DND-41 (cell line): ENCODE measurements around the gene EZH1.

ENCODE experiments used
- ATAC-seq: fragments of 200-7000 bp; cut with Tn5 transposase; 3 replicates; pipeline ENCODE4 v1.9.1; 2021; ENCODE audit warnings: low read depth; ENCODE audit not compliant: insufficient read depth
- DNase-seq: peaks from one replicate; pipeline ENCODE4 v3.0.0-alpha.2; 2020
- H2AFZ ChIP-seq: 2 replicates; pipeline ENCODE4 v1.6.0; 2012; ENCODE audit warnings: low read depth, low read length
- H3K27ac ChIP-seq: 2 replicates; pipeline ENCODE4 v1.5.1; 2012; ENCODE audit warnings: low read length, inconsistent platforms
- H3K27me3 ChIP-seq: fragments of 200-600 bp; sonication (generic); 2 replicates; pipeline ENCODE4 v1.6.0; 2012; ENCODE audit warnings: low read length, mild to moderate bottlenecking, inconsistent platforms; ENCODE audit not compliant: insufficient read depth, poor library complexity
- H3K36me3 ChIP-seq: 2 replicates; pipeline ENCODE4 v1.5.1; 2012; ENCODE audit warnings: low read length, inconsistent platforms; ENCODE audit not compliant: insufficient read depth
- H3K4me1 ChIP-seq: 2 replicates; pipeline ENCODE4 v1.5.1; 2012; ENCODE audit warnings: mild to moderate bottlenecking, low read length; ENCODE audit not compliant: insufficient read depth
- H3K4me2 ChIP-seq: 2 replicates; pipeline ENCODE4 v1.6.0; 2012; ENCODE audit warnings: mild to moderate bottlenecking, moderate library complexity, low read length, inconsistent platforms; ENCODE audit not compliant: insufficient read depth
- H3K4me3 ChIP-seq, 2 experiments: fragments of 200-600 bp in 1 of 2; shearing (Covaris generic) in 1 of 2; 2 replicates each; pipeline ENCODE4 v1.5.1; 2012 to 2016; ENCODE audit warnings: inconsistent platforms in 2 of 2, low read length in 2 of 2, mild to moderate bottlenecking in 2 of 2, low read depth in 1 of 2, moderate library complexity in 1 of 2
- H3K79me2 ChIP-seq: 2 replicates; pipeline ENCODE4 v1.6.0; 2012; ENCODE audit warnings: low read length, inconsistent platforms; ENCODE audit not compliant: insufficient read depth
- H3K9ac ChIP-seq: 2 replicates; pipeline ENCODE4 v1.6.0; 2012; ENCODE audit warnings: low read depth, mild to moderate bottlenecking, inconsistent platforms, low read length, moderate library complexity
- H3K9me3 ChIP-seq: 2 replicates; pipeline ENCODE4 v1.5.1; 2012; ENCODE audit warnings: low read length, moderate library complexity, mild to moderate bottlenecking, inconsistent platforms; ENCODE audit not compliant: insufficient read depth, severe bottlenecking
- H4K20me1 ChIP-seq: 2 replicates; pipeline ENCODE4 v1.6.0; 2012; ENCODE audit warnings: low read length; ENCODE audit not compliant: insufficient read depth
- EZH2 ChIP-seq: IDR thresholded peaks from 3 replicates; pipeline ENCODE4 v1.6.1; 2012; ENCODE audit warnings: borderline replicate concordance, low read depth, mild to moderate bottlenecking, moderate library complexity, low read length, inconsistent platforms; ENCODE audit not compliant: severe bottlenecking
- TF ChIP-seq, protein P1 (sequence below): IDR thresholded peaks from 2 replicates; pipeline ENCODE4 v1.5.1; 2012; ENCODE audit warnings: borderline replicate concordance, low read length, moderate library complexity, mild to moderate bottlenecking; ENCODE audit not compliant: poor library complexity, severe bottlenecking; ENCODE audit errors: extremely low read depth

The EZH1 gene

DNA sequence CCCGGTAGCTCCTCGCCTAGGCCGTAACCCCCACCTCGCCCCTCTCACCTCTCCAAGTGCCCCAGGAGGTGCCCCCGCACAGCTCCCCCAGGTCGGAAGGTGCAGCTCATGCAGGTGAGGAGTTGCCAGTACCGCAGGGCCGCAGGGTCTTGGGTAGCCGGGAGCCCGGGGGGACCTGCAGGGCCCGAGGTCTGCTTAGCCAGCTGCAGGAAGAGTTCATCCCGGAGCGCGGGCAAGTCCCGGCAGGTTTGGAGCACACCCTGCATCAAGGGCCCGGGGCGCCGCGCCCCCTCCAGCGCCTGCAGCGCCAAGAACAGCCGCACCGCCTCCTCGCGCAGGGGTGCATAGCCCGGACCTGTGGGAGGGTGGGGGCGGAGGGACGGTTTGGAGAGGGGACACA, 72.8 kb downstream of the EZH1 start:
- TF ChIP-seq, protein P1, sequence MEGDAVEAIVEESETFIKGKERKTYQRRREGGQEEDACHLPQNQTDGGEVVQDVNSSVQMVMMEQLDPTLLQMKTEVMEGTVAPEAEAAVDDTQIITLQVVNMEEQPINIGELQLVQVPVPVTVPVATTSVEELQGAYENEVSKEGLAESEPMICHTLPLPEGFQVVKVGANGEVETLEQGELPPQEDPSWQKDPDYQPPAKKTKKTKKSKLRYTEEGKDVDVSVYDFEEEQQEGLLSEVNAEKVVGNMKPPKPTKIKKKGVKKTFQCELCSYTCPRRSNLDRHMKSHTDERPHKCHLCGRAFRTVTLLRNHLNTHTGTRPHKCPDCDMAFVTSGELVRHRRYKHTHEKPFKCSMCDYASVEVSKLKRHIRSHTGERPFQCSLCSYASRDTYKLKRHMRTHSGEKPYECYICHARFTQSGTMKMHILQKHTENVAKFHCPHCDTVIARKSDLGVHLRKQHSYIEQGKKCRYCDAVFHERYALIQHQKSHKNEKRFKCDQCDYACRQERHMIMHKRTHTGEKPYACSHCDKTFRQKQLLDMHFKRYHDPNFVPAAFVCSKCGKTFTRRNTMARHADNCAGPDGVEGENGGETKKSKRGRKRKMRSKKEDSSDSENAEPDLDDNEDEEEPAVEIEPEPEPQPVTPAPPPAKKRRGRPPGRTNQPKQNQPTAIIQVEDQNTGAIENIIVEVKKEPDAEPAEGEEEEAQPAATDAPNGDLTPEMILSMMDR = no peak
- no peak for TF ChIP-seq EZH2
- Histone ChIP-seq H3K9me3 (no peaks in the 10 kb centered on the region), H3K4me1 (peaks cover 24% of the 10 kb centered on the region), H3K4me3 (no peak overlapping the region), H4K20me1 (peaks cover 11% of the 10 kb centered on the region), H3K79me2 (no peaks in the 10 kb centered on the region), H3K27me3 (peaks cover 12% of the 10 kb centered on the region), H2AFZ (no peak overlapping the region), H3K4me2 (no peak overlapping the region), H3K9ac (no peak overlapping the region), H3K36me3 (peaks cover 23% of the 10 kb centered on the region), H3K27ac (no peak overlapping the region)
- no peak for DNase-seq
- no peak for ATAC-seq

DNA sequence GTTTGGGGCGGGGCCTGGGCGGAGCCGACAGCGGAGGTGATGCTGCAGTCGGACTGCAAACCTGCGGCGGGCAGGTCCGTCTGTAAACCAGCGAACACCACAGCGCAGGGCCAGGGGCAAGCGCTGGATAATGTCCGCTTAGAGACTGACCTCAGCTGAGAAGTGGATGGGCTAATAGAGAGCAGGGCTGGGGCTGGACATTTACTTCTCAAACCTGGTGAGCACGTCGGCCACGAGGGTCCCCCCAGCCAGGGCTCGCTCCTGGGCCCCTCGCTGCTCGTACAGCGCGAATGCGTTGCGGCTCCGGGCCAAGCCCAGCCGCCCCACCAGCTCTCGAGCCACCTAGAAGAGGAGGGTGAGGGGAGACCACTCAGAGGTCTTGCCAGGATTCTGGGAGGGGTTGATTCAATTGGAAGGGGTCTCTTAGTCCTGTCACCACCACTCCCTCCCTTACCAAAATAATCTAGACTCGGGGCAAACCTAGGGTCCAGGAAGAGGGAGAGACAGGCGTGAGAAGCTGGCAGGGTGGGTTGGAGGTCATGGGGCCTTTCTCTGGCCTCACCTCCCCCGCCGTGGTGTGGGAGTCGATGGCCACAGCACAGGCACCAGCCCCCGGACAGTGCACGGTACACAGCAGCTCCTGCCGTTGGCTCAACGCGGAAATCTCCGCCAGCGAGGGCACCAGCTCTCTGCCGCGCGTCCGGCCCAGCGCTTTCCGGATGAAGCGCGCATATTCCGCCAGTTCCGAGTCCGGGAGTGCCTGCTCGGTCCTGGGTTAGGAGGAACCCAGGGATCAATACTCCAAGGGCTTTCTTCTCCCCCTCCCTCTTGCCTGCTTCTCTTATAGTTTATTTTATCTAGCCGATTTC, 73.8 kb downstream of the EZH1 start:
- Histone ChIP-seq H2AFZ (no peak overlapping the region), H3K27ac (no peak overlapping the region), H3K4me1 (peaks cover 17% of the 10 kb centered on the region), H3K9ac (no peak overlapping the region), H3K79me2 (no peaks in the 10 kb centered on the region), H3K4me2 (no peak overlapping the region), H3K9me3 (no peaks in the 10 kb centered on the region), H3K36me3 (peaks cover 33% of the 10 kb centered on the region), H4K20me1 (peaks cover 11% of the 10 kb centered on the region), H3K27me3 (peaks cover 8% of the 10 kb centered on the region), H3K4me3 (no peak overlapping the region)
- DNase-seq (no peak), ATAC-seq (no peak)
- TF ChIP-seq EZH2 = no peak
- TF ChIP-seq, protein P1 = no peak

DNA sequence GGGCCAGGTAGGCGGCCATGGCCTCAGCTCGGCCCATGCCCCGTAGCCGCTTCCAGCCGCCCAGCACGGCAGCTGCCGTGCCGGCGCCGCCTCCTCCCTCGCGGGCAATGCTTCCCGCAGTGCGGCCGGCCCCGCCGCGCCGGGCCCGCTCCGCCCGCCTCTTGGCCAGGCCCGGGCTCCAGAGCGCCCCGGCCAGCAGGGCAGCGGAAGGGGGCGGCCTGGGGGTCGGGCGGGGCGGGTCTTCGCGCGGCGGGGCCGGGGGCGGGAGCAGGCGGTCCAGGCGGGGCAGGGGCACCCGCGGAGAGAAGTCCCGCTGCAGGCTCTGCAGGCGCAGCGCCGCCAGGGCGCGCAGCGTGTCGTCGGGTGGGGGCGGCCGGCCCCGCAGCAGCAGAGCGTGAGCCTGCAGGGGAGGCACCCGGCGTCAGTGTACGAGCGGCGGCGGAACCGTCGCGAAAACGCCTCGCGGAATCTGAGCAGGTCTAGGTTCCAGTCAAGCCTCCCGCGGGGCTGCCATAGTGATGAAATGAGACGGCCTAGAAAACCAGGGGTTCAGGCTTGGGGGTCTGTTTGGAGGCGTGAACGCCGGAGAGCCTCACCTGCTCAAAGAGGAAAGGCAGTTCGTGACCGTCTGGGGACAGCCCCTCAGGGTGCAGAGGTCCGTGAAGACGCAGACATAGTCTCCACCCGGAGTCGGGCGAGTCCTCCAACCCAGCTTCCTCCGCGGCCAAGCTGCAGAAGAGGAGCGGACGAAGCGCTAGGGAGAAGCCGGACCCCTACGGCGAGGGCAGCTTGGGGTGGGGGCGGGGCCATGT, 74.7 kb downstream of the EZH1 start:
- H3K27me3 ChIP-seq = no peaks in the 10 kb centered on the region
- TF ChIP-seq EZH2 = no peak
- TF ChIP-seq, protein P1 = no peak
- no peak overlapping the region for H2AFZ ChIP-seq
- H3K79me2 ChIP-seq = no peaks in the 10 kb centered on the region
- no peaks in the 10 kb centered on the region for H3K9me3 ChIP-seq
- H3K9ac ChIP-seq = no peak overlapping the region
- no peak overlapping the region for H3K27ac ChIP-seq
- ATAC-seq = no peak
- H3K36me3 ChIP-seq = peaks cover 39% of the 10 kb centered on the region
- no peak overlapping the region for H3K4me3 ChIP-seq
- peaks cover 8% of the 10 kb centered on the region for H3K4me1 ChIP-seq
- peaks cover 4% of the 10 kb centered on the region; the same call in 1 of the 2 replicates for H4K20me1 ChIP-seq
- DNase-seq = no peak
- H3K4me2 ChIP-seq = no peak overlapping the region
